ENCODE results near the gene B4GALT6. TPM values are rescaled to one million over a fixed set of nuclear protein-coding genes. Genes with fewer than 3 reads are reported as not detected.
A peak's percentile ranks its signal among the peaks of the same experiment; 100 is the strongest.

Gene B4GALT6
- total and polyA plus RNA-seq, 10 of the 15 experiments (the other 5 are each of a cell fraction or from before 2014, with no cell fraction given) = 11.9 to 47.4 (median 18.0) TPM

GRCh38 chr18:31646332-31647126 lies 37.9 kb downstream of the B4GALT6 start (continued):
- TF ChIP-seq NFYB (IDR thresholded peaks at IDR 0.05; ENCODE audit: insufficient read depth, low read depth, low read length) (no peak), FOS (IDR thresholded peaks at IDR 0.05; ENCODE audit: borderline replicate concordance, extremely low read depth, insufficient read length) (no peak), NKRF (conservative IDR thresholded peaks at IDR 0.05) (no peak), SIX5 (IDR thresholded peaks at IDR 0.05; ENCODE audit: low read depth, low read length, severe bottlenecking) (no peak), TAF1 (IDR thresholded peaks at IDR 0.05; ENCODE audit: borderline replicate concordance, low read depth, low read length) (no peak), BCL11A (IDR thresholded peaks at IDR 0.05; ENCODE audit: low read depth, low read length) (no peak), MLLT1 (IDR thresholded peaks at IDR 0.05) (no peak), EGR1 (IDR thresholded peaks at IDR 0.05; ENCODE audit: borderline replicate concordance in 1 of 2, low read depth in 2 of 2, low read length in 2 of 2) (no peak), ZNF274 (IDR thresholded peaks at IDR 0.05; ENCODE audit: insufficient read depth, insufficient read length) (no peak), ELK1 (IDR thresholded peaks at IDR 0.05; ENCODE audit: low read depth, low read length) (no peak; the same call in 1 of the 2 replicates), CREB1 (IDR thresholded peaks at IDR 0.05; ENCODE audit: low read depth) (peak; percentile 81), REST (IDR thresholded peaks at IDR 0.05; ENCODE audit: low read depth, low read length) (no peak), RAD21 (IDR thresholded peaks at IDR 0.05; ENCODE audit: insufficient read depth, low read depth, low read length) (peak; percentile 33; the same call in 1 of the 2 replicates), SMAD1 (IDR thresholded peaks at IDR 0.05; ENCODE audit: low read depth, partially characterized antibody) (no peak), STAT1 (conservative IDR thresholded peaks at IDR 0.05) (no peak), GATAD2B (conservative IDR thresholded peaks at IDR 0.05; ENCODE audit: low read depth) (no peak)
